NCI-H82 treated with DMSO at 0.1 percent for 48 hours (cell line): ENCODE measurements around the gene ADAMTS7.
"Not testable (repeated sequence)": the region's sequence is repeated elsewhere in the genome, so short reads cannot be mapped to it uniquely, and the experiment has no call there.

Experiments used
- DNase-seq: peaks from one replicate; lab custom pipeline; 2025; ENCODE audit not compliant: unreplicated experiment; lab: John Stamatoyannopoulos, UW

Gene ADAMTS7

GRCh38 chr15:78831229-78832207, 20.3 kb upstream of the ADAMTS7 start:
- no peak for DNase-seq

GRCh38 chr15:78830514-78831228, 19.4 kb upstream of the ADAMTS7 start:
- DNase-seq, result no peak

GRCh38 chr15:78828920-78829319, 17.7 kb upstream of the ADAMTS7 start:
- DNase-seq, result no peak

- DNase-seq, result no peak
Observed at GRCh38 chr15:78822514-78822913, 11.2 kb upstream of the ADAMTS7 start.

- no peak for DNase-seq
Observed at GRCh38 chr15:78811825-78812183, 540 bp upstream of the ADAMTS7 start.

- DNase-seq, result no peak
Observed at GRCh38 chr15:78810362-78811123, 721 bp downstream of the ADAMTS7 start.

GRCh38 chr15:78810003-78810361, 1.3 kb downstream of the ADAMTS7 start:
- DNase-seq, result no peak

GRCh38 chr15:78808550-78808949, 2.7 kb downstream of the ADAMTS7 start:
- peak; percentile 4 for DNase-seq

GRCh38 chr15:78807359-78807758, 3.9 kb downstream of the ADAMTS7 start:
- no peak for DNase-seq

- no peak for DNase-seq
Observed at GRCh38 chr15:78804391-78804792, 6.9 kb downstream of the ADAMTS7 start.

GRCh38 chr15:78800806-78801205, 10.5 kb downstream of the ADAMTS7 start:
- no peak for DNase-seq

- no peak for DNase-seq
Observed at GRCh38 chr15:78800189-78800588, 11.1 kb downstream of the ADAMTS7 start.

- not testable (repeated sequence) for DNase-seq
Observed at GRCh38 chr15:78799102-78799501, 12.2 kb downstream of the ADAMTS7 start.

GRCh38 chr15:78798355-78798754, 12.9 kb downstream of the ADAMTS7 start:
- DNase-seq, result not testable (repeated sequence)

GRCh38 chr15:78797951-78798350, 13.3 kb downstream of the ADAMTS7 start:
- no peak for DNase-seq

- no peak for DNase-seq
Observed at GRCh38 chr15:78796510-78796909, 14.8 kb downstream of the ADAMTS7 start.

- DNase-seq, result no peak
Observed at GRCh38 chr15:78795043-78795442, 16.2 kb downstream of the ADAMTS7 start.

- not testable (repeated sequence) for DNase-seq
Observed at GRCh38 chr15:78794446-78794845, 16.8 kb downstream of the ADAMTS7 start.

GRCh38 chr15:78791357-78791756, 19.9 kb downstream of the ADAMTS7 start:
- DNase-seq, result no peak

GRCh38 chr15:78790027-78790426, 21.2 kb downstream of the ADAMTS7 start:
- no peak for DNase-seq

- no peak for DNase-seq
Observed at GRCh38 chr15:78789615-78790014, 21.6 kb downstream of the ADAMTS7 start.
